HK-2 (cell line): ENCODE results near the gene IGIP.
A peak's percentile ranks its signal among the peaks of the same experiment; 100 is the strongest.

ENCODE experiments used
- DNase-seq: peaks from one replicate; pipeline ENCODE4 v3.0.0-alpha.2; 2018; ENCODE audit not compliant: unreplicated experiment

The IGIP gene

GRCh38 chr5:140111011-140111858 is 14.5 kb upstream of the IGIP start:
- no peak for DNase-seq

- DNase-seq = no peak
These were observed 13.7 kb upstream of the IGIP start for GRCh38 chr5:140111859-140112551.

- DNase-seq = no peak
These were observed 13.0 kb upstream of the IGIP start for GRCh38 chr5:140112685-140113179.

- no peak for DNase-seq
These were observed 12.5 kb upstream of the IGIP start for GRCh38 chr5:140113180-140113698.

DNA sequence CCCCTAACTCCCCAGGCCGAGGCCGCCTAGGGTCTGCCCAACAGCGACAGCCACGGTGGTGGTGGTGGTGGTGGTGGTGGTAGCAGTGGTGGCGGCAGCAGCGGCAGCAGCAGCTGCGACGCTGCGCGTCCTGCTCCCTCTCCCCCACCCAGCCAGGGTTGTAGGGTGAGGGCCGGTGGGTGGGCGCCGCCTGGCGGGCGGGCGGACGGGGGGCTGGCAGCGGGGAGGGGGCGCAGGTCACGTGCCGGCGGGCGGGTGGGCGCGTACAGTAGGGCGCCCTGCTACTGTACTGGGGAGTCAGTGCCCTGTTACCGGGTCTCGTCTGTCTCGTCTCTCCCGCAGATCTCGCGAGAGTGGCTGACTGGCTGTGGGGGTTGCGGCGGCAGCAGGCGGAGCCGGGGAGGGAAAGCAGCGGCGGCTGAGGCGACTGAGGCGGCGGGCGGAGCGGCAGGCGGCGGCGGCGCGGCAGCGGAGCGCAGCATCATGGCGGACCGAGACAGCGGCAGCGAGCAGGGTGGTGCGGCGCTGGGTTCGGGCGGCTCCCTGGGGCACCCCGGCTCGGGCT is 12.0 kb upstream of the IGIP start, which contains the start of gene PURA:
Gene PURA, plus strand, starts transcription at position 411 of the 565 bp plus-strand sequence. Its CDS starts 73 bp downstream, at position 484.
- peak; percentile 90 for DNase-seq

DNA sequence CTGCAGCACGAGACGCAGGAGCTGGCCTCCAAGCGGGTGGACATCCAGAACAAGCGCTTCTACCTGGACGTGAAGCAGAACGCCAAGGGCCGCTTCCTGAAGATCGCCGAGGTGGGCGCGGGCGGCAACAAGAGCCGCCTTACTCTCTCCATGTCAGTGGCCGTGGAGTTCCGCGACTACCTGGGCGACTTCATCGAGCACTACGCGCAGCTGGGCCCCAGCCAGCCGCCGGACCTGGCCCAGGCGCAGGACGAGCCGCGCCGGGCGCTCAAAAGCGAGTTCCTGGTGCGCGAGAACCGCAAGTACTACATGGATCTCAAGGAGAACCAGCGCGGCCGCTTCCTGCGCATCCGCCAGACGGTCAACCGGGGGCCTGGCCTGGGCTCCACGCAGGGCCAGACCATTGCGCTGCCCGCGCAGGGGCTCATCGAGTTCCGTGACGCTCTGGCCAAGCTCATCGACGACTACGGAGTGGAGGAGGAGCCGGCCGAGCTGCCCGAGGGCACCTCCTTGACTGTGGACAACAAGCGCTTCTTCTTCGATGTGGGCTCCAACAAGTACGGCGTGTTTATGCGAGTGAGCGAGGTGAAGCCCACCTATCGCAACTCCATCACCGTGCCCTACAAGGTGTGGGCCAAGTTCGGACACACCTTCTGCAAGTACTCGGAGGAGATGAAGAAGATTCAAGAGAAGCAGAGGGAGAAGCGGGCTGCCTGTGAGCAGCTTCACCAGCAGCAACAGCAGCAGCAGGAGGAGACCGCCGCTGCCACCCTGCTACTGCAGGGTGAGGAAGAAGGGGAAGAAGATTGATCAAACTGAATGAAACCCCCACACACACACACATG is 11.2 kb upstream of the IGIP start:
- DNase-seq = peak; percentile 61

- DNase-seq = no peak
These were observed 10.6 kb upstream of the IGIP start for GRCh38 chr5:140115186-140115500.

DNA sequence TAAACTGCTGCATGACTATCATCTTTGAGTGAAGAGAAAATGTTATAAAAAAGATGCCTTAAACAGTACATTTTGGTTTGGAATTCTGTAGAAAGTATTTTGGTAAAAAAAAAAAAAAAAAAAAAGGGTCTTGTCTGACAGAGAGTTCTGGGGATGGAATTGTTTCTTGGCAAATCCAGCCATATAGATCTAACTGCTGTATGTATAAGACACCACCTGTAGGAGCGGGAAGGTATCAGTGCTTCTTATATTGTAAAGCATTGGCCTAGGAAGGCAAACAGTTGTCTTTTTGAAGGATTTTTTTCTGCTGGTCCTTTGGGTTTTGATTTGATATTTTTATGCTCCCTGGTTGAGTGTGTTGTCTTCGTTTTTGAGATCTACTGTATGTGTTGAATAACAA is 9.0 kb upstream of the IGIP start:
- no peak for DNase-seq

GRCh38 chr5:140117523-140117922 is 8.2 kb upstream of the IGIP start:
- DNase-seq = no peak

DNA sequence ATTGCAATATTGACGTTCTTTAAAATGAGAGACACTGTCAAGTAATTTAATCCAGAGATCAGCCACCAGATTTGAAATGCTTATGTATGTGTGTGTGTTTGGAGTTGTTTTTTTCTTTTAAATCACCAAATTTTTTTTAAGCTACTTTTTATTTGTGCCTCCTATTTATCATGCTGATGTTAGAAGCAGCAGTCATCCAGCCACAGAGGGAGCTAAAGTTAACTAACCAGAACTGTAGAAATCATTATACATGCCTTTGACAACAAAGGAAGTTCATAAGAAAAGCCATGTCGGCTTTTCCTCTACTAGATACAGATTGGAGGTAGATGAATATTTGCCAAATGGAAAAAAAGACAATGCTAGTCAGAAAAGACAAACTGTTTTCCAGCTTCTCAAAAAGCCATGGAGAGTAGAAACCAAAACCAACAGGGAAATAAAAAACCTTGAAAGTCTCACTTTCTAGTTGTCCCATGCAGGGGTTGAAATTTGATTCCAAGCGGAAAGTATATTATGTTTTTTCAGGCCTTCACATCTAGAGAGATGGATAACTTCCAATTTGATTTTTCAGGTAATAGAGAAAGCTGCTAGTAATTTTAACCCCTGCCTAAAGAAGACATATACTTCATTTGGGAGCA is 7.3 kb upstream of the IGIP start:
- DNase-seq = no peak

DNA sequence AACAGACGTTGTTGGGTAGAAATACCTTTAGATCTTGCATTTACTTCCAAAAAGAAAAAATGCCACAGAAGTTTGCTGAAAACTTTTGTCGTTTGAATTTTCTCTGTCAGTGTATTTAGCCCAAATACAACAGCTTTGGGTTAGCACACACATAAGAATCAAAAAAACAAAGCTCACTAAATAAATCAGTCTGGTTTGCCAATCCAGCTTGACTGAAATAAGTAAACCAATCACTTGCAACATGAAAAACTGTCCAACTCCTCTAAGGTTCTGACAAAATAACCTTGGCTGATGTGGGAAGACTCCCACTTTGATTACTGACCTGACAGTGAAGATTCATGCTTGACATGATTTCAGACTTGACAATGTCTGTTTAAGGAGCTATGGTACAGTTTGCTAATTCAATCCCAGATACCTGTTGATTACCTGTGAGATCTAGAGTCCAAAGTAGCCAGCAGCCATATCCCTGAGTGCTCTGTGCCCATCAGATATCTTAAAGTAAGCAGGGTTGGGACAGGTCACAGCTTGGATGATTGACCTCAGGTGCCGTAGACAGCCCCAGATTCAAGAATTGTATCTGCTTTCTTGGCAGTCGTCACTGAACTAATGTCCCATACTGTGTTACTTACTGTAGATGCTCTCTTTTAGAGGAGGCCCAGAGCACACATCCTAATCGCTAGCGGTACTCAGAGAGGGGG is 727 bp downstream of the IGIP start:
- DNase-seq = no peak

GRCh38 chr5:140128376-140128775 is 2.6 kb downstream of the IGIP start:
- DNase-seq = no peak

GRCh38 chr5:140130949-140131733 is 5.4 kb downstream of the IGIP start:
- DNase-seq = no peak

DNA sequence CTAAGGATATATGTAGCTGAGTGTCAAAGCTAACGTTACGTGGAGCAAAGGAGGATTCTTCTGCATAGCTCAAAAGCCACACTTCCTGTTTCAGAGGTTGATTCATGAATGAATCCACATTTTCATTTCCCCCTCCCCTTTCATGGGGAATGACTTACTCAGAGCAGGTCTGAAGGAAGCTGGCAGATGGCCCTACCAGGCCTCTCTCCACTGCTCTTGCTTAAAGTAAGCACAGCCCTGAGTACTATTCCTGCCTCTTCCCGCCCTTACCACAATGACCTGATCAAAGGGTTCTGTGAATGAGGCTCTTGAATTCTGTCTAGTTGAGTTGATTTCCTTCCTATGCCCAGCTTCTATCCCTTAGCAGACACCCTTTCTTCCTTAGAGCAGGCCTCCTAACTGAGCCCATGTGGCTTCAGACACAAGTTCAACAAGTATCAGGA is 6.3 kb downstream of the IGIP start:
- DNase-seq = peak; percentile 45

DNA sequence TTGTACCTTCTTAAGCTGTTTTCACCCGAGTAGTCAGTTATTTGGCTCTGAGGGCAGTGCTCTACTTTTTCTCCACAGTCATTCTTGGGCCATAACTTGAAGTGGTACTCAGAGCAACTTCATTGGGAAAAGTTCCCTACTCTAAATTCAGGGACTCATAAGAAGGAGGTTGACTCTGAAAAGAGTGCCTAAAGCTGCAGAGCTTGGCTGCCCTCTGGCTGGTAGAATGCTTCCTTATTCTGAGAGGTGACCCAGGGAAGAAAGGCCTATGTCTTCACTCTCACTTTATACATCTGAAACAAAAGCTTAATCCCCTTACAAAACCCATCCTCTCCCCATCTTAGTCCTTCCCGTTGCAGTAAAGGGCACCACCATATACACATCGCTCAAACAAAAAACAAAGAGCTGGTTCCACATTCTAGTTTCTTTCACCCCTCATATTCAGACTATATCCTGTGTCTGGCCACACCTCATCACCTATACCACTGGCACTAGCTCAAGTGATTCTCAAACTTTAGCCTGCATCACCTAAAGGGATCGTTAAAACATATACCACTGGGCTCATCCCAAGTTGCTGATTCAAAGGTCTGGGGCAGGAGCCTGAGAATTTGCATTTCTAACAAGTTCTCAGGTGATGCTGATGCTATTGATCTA is 7.9 kb downstream of the IGIP start:
- no peak for DNase-seq

- DNase-seq = no peak
These were observed 8.7 kb downstream of the IGIP start for GRCh38 chr5:140134277-140134935.

- DNase-seq = no peak
These were observed 9.4 kb downstream of the IGIP start for GRCh38 chr5:140135127-140135526.

DNA sequence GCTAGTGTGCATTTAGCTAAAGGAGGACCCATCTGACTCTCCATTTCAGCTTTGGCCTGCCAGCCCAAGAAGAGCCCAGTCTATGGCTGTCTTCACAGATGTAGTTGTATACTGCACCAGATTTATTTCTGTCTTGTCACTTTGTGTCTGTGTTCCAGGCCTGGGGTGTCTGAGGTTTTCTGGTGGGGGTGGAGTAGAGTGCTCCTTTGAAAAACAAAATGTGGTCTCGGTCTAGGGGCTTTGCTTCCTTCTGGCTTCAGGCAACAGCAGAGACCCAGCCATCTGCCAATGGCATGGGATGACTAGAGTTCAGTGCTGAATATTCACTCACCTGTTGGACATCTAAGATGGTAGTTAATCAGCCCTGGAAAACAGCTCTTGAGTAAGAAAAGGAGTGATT is 10.9 kb downstream of the IGIP start:
- DNase-seq = no peak

- DNase-seq = no peak
These were observed 14.7 kb downstream of the IGIP start for GRCh38 chr5:140140435-140140834.
